C1 segment of cervical spinal cord (tissue), 14 donors: ENCODE results near the gene STKLD1.

Source experiments
- DNase-seq, 14 donors: peaks; one replicate each; lab custom pipeline; 2025; lab: John Stamatoyannopoulos, UW

The STKLD1 gene

GRCh38 chr9:133408042-133408441 is 31.9 kb downstream of the STKLD1 start:
- no peak for DNase-seq

GRCh38 chr9:133415170-133415569 is 39.0 kb downstream of the STKLD1 start:
- DNase-seq: no peak

GRCh38 chr9:133417541-133418461 is 41.6 kb downstream of the STKLD1 start, which contains the start of gene REXO4:
REXO4 (minus strand) TSS chr9:133418010; CDS start chr9:133417844, 166 bp downstream.
- peak; percentile 35 to 91 (median 77) for DNase-seq

GRCh38 chr9:133419005-133419404 is 42.8 kb downstream of the STKLD1 start:
- DNase-seq: no peak

GRCh38 chr9:133420392-133420827 is 44.2 kb downstream of the STKLD1 start:
- no peak for DNase-seq

GRCh38 chr9:133421615-133422542 is 45.7 kb downstream of the STKLD1 start, which contains the start of gene ADAMTS13:
ADAMTS13 (plus strand) TSS chr9:133422367; CDS start chr9:133422444, 77 bp downstream.
- no peak for DNase-seq

- DNase-seq: no peak
Observed at GRCh38 chr9:133423216-133423615, 47.0 kb downstream of the STKLD1 start.

- DNase-seq: no peak
Observed at GRCh38 chr9:133424187-133424586, 48.0 kb downstream of the STKLD1 start.

- no peak for DNase-seq
Observed at GRCh38 chr9:133425049-133425632, 49.0 kb downstream of the STKLD1 start.

GRCh38 chr9:133426011-133426410 is 49.8 kb downstream of the STKLD1 start:
- no peak for DNase-seq

- DNase-seq: no peak
Observed at GRCh38 chr9:133427658-133428348, 51.6 kb downstream of the STKLD1 start.

GRCh38 chr9:133428617-133429101 is 52.5 kb downstream of the STKLD1 start:
- DNase-seq: no peak

- no peak for DNase-seq
Observed at GRCh38 chr9:133429214-133429613, 53.0 kb downstream of the STKLD1 start.

- no peak for DNase-seq
Observed at GRCh38 chr9:133429641-133430161, 53.5 kb downstream of the STKLD1 start.

- DNase-seq: no peak
Observed at GRCh38 chr9:133430244-133430643, 54.1 kb downstream of the STKLD1 start.

GRCh38 chr9:133433351-133433843 is 57.2 kb downstream of the STKLD1 start:
- no peak for DNase-seq

- DNase-seq: no peak
Observed at GRCh38 chr9:133436681-133437080, 60.5 kb downstream of the STKLD1 start.

- no peak for DNase-seq
Observed at GRCh38 chr9:133437753-133438531, 61.8 kb downstream of the STKLD1 start.

GRCh38 chr9:133439337-133439736 is 63.2 kb downstream of the STKLD1 start:
- no peak for DNase-seq

- no peak for DNase-seq
Observed at GRCh38 chr9:133440874-133441273, 64.7 kb downstream of the STKLD1 start.
